ENCODE data around the gene IL21. TPM values are rescaled to one million over a fixed set of nuclear protein-coding genes. Genes with fewer than 3 reads are reported as not detected.

IL21 gene
- total and polyA plus RNA-seq, 2 of the 13 experiments (the other 11 are each of a cell fraction or from before 2014, with no cell fraction given) = not detected

- Histone ChIP-seq H3K79me2 (ENCODE audit: insufficient read depth, low read length) (no peaks in the 10 kb centered on the region), H2AFZ (ENCODE audit: low read length) (no peak overlapping the region), H3K4me1 (ENCODE audit: insufficient read depth, low read length) (no peaks in the 10 kb centered on the region), H3K4me2 (ENCODE audit: low read depth, low read length) (no peak overlapping the region), H4K20me1 (ENCODE audit: insufficient read depth, low read length) (no peaks in the 10 kb centered on the region), H3K9me3 (ENCODE audit: low read length) (no peaks in the 10 kb centered on the region), H3K27me3 (ENCODE audit: control insufficient read depth in 1 of 2, insufficient read depth in 2 of 2, low read length in 2 of 2) (no peaks in the 10 kb centered on the region), H3K27ac (ENCODE audit: extremely low read length, insufficient read depth, low read length) (no peak overlapping the region), H3K4me3 (replicated peaks in 1 of 3; ENCODE audit: insufficient read depth in 1 of 3, low read depth in 2 of 3, low read length in 3 of 3) (no peak overlapping the region), H3K9ac (ENCODE audit: insufficient read depth, low read depth, low read length) (no peak overlapping the region), H3K36me3 (replicated peaks in 1 of 2; ENCODE audit: control insufficient read depth in 1 of 2, insufficient read depth in 2 of 2, low read length in 2 of 2) (no peaks in the 10 kb centered on the region)
- in situ Hi-C loops (cut with HindIII; ENCODE audit: extremely low pct_ligation_motif_present, low pct_unique_long_range_greater_than_20kb) (no loop called here), intact Hi-C loops (cut with micrococcal nuclease; ENCODE audit: unreplicated experiment) (no loop called here)
- no TSS peak for BruUV-seq (replicated peaks)
- no peak for TF ChIP-seq HOMEZ (CRISPR knock-in tag; IDR thresholded peaks at IDR 0.05; ENCODE audit: low read depth)
- TF ChIP-seq CHD4 (IDR thresholded peaks at IDR 0.05; ENCODE audit: borderline replicate concordance, low read length) = no peak
- no peak for TF ChIP-seq BRCA1 (CRISPR knock-in tag; IDR thresholded peaks at IDR 0.05)
- TF ChIP-seq E2F1 (CRISPR knock-in tag; IDR thresholded peaks at IDR 0.05) = no peak
- no peak for TF ChIP-seq ZNF598 (CRISPR knock-in tag; IDR thresholded peaks at IDR 0.05; ENCODE audit: borderline replicate concordance)
- DNase-seq (ENCODE audit: low spot score) (no peak), ATAC-seq (no peak), FAIRE-seq (no peak)
- ChIA-PET POLR2A (no interaction called here), CTCF (ENCODE audit: low intra/inter-chr PET ratio, low total read pairs) (no interaction called here)
- WGBS (ENCODE audit: low lambda C conversion rate) = 67% methylated on average over 2 of the region's 2 CpGs
Measured at GRCh38 chr4:122619611-122620010, 1.3 kb downstream of the IL21 start.
